CD4-positive, alpha-beta T cell (primary cell): ENCODE data around the gene DOCK6. TPM values are rescaled to one million over a fixed set of nuclear protein-coding genes. Genes with fewer than 3 reads are reported as not detected.

Source experiments
- ATAC-seq: fragments of 200-7000 bp; cut with Tn5 transposase; one replicate; pipeline ENCODE4 v1.10.0; 2022; ENCODE audit warnings: mild to moderate bottlenecking; ENCODE audit not compliant: poor library complexity
- CTCF ChIA-PET: fragments of 350-600 bp; sonication (Branson Sonifier 250); formaldehyde crosslinking; loops from one replicate; lab custom pipeline; 2021; ENCODE audit warnings: antibody characterized with exemption, inconsistent platforms; lab: Charles Lee
- POLR2A ChIA-PET: fragments of 350-600 bp; sonication (Branson Sonifier 250); formaldehyde crosslinking; loops from one replicate; lab custom pipeline; 2021; ENCODE audit warnings: antibody characterized with exemption, inconsistent platforms; lab: Charles Lee
- DNase-seq, 14 experiments: peaks; one replicate each; pipeline ENCODE4 v3.0.0-alpha.2; 2013 to 2020; ENCODE audit warnings: mixed read lengths in 2 of 14
- H3K27ac ChIP-seq, 2 donors: one replicate each; pipeline versions ENCODE4 v1.5.1 to v1.7.0; 2013; ENCODE audit warnings: low read length in 2 of 2, low read depth in 1 of 2, mild to moderate bottlenecking in 1 of 2
- H3K27me3 ChIP-seq, 2 experiments: 1 replicate in 1 of 2; 2 replicates in 1 of 2; pipeline versions ENCODE4 v1.6.1 to v1.7.0; 2013; ENCODE audit warnings: low read length in 2 of 2, control low read depth in 1 of 2, mild to moderate bottlenecking in 1 of 2, moderate library complexity in 1 of 2; ENCODE audit not compliant: insufficient read depth in 2 of 2, control insufficient read depth in 1 of 2
- H3K36me3 ChIP-seq: one replicate; pipeline ENCODE4 v1.6.1; 2013; ENCODE audit warnings: low read length, control low read depth; ENCODE audit not compliant: insufficient read depth
- H3K4me1 ChIP-seq: one replicate; pipeline ENCODE4 v1.6.1; 2013; ENCODE audit warnings: low read length, control low read depth; ENCODE audit not compliant: insufficient read depth
- H3K4me3 ChIP-seq: one replicate; pipeline ENCODE4 v1.5.1; 2013; ENCODE audit warnings: mild to moderate bottlenecking, low read length, moderate library complexity
- H3K9me3 ChIP-seq, 2 experiments: 1 replicate in 1 of 2; 2 replicates in 1 of 2; pipeline versions ENCODE4 v1.6.1 to v1.7.0; 2013; ENCODE audit warnings: low read length in 2 of 2, mild to moderate bottlenecking in 2 of 2, control low read depth in 1 of 2, moderate library complexity in 1 of 2; ENCODE audit not compliant: control insufficient read depth in 1 of 2, insufficient read depth in 1 of 2
- H3K27ac Mint-ChIP-seq: one replicate; pipeline ENCODE4 v1.8.0; 2020; ENCODE audit warnings: mixed read lengths
- H3K27me3 Mint-ChIP-seq: one replicate; pipeline ENCODE4 v1.8.0; 2021; ENCODE audit warnings: mixed read lengths
- H3K36me3 Mint-ChIP-seq: one replicate; pipeline ENCODE4 v1.8.0; 2021; ENCODE audit warnings: low read depth, mixed read lengths
- H3K4me1 Mint-ChIP-seq: one replicate; pipeline ENCODE4 v1.8.0; 2021; ENCODE audit warnings: low read depth, mixed read lengths
- H3K4me3 Mint-ChIP-seq: one replicate; pipeline ENCODE4 v1.8.0; 2020; ENCODE audit warnings: mild to moderate bottlenecking, mixed read lengths
- H3K9me3 Mint-ChIP-seq: one replicate; pipeline ENCODE4 v1.8.0; 2020; ENCODE audit warnings: mixed read lengths
- intact Hi-C, 2 experiments: fragments of 100-400 bp; cut with DNase I in 1 of 2; cut with micrococcal nuclease in 1 of 2; formaldehyde crosslinking; loops; one replicate each; pipeline versions ENCODE4 v1.15.1 to v1.9.0; 2023 to 2025; cut with DNase I, micrococcal nuclease
- total RNA-seq, 174 experiments: library from RNA in 2 of 174; stranded (reverse) in 2 of 174; gene quantifications; one replicate each; pipeline ENCODE4 v1.2.3 and lab custom pipeline; 2021 to 2026
- TF ChIP-seq, protein P1 (sequence below): fragments of 200-600 bp; IDR thresholded peaks from one replicate; pipeline ENCODE4 v1.8.0; 2022; ENCODE audit warnings: antibody characterized with exemption, mild to moderate bottlenecking

Gene DOCK6
- total RNA-seq, 2 experiments from 2014 or later = 0.14 to 0.38 TPM

DNA sequence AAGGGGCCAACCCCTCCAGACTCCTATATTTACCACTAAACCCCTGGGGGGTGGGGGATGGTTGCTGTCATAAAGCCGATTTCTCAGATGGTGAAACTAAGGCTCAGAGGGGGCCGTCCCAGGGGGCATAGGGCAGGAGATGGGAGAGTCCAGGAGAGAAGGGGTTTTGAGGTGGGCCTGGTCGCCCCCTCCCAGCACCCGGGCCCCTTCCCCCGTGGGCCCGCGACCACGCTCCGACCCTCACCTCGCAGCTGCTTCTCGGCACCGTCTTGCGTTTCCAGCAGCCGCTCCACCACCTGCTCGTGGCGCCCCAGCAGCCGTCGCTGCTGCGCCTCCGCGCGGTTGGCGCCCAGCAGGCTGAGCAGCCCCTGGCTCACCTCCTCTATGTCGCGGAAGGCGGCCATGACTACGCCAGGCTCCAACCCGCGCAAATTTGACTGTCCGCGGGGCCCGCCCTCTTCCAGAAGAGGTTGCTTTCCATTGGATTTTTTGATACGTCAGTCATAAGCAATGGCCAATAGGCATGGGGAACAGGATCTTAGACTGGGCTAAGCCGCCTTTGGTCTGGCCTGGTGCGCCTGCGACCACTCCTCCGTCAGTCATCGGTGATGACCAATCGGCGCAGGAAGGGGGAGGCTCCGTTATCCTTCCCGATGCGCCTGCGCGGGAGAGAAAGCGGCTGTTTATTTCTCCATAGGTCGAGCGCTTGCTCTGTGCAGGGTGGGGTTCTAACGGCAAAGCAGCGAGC, 106.8 kb downstream of the DOCK6 start, which contains the start of gene SPC24:
TSS of gene SPC24 (minus strand) at position 410 of the 748 bp plus-strand sequence. CDS start at position 404, 6 bp downstream.
- Mint-ChIP-seq H3K4me3 (peak within 1 kb of the TSS; percentile 90), H3K4me1 (peaks cover 17% of the 10 kb centered on the region), H3K27me3 (no peaks in the 10 kb centered on the region), H3K36me3 (peaks cover 4% of the 10 kb centered on the region), H3K27ac (peak within 1 kb of the TSS; percentile 74), H3K9me3 (no peaks in the 10 kb centered on the region)
- ATAC-seq = peak; percentile 93
- Histone ChIP-seq H3K27me3 (no peaks in the 10 kb centered on the region), H3K9me3 (peaks cover 0 to 4% of the 10 kb centered on the region in 2 experiments), H3K4me3 (peak within 1 kb of the TSS; percentile 62), H3K27ac (no peak within 1 kb of the TSS), H3K4me1 (peaks cover 17% of the 10 kb centered on the region), H3K36me3 (no peaks in the 10 kb centered on the region)
- TF ChIP-seq, protein P1, sequence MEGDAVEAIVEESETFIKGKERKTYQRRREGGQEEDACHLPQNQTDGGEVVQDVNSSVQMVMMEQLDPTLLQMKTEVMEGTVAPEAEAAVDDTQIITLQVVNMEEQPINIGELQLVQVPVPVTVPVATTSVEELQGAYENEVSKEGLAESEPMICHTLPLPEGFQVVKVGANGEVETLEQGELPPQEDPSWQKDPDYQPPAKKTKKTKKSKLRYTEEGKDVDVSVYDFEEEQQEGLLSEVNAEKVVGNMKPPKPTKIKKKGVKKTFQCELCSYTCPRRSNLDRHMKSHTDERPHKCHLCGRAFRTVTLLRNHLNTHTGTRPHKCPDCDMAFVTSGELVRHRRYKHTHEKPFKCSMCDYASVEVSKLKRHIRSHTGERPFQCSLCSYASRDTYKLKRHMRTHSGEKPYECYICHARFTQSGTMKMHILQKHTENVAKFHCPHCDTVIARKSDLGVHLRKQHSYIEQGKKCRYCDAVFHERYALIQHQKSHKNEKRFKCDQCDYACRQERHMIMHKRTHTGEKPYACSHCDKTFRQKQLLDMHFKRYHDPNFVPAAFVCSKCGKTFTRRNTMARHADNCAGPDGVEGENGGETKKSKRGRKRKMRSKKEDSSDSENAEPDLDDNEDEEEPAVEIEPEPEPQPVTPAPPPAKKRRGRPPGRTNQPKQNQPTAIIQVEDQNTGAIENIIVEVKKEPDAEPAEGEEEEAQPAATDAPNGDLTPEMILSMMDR = no peak
- DNase-seq = peak; percentile 71 to 97 (median 84)
- POLR2A ChIA-PET = no interaction called here
- intact Hi-C loops = loop anchor here in 1 of 2 experiments (5.0 kb wide), 1 partner anchor 42 kb away; the partner anchor contains the start of gene KANK2
- CTCF ChIA-PET = interaction anchor here (1.6 kb wide), 1 partner anchor 30 kb away, joined by 7 read pairs; no protein-coding TSS in a partner anchor

DNA sequence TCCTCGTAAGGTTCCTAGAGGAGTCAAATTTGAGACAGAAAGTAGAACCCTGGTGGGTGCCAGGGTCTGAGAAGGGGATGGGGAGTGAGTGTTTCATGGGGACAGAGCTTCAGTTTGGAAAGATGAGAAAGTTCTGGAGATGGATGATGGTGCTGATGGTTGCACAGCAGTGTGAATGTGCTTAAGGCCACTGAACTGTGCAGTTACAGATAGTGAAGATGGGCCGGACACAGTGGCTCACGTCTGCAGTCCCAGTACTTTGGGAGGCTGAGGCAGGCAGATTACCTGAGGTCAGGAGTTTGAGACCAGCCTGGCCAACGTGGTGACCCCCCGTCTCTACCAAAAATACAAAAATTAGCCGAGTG, 107.7 kb downstream of the DOCK6 start:
- H3K4me1 ChIP-seq = peaks cover 17% of the 10 kb centered on the region
- Mint-ChIP-seq H3K27me3 (no peaks in the 10 kb centered on the region), H3K36me3 (peaks cover 4% of the 10 kb centered on the region), H3K4me1 (peaks cover 17% of the 10 kb centered on the region), H3K27ac (no peak overlapping the region), H3K4me3 (peak overlapping the region; percentile 80), H3K9me3 (no peaks in the 10 kb centered on the region)
- intact Hi-C loops = loop anchor here in 1 of 2 experiments (5.0 kb wide), 1 partner anchor 43 kb away; the partner anchor contains the start of gene KANK2
- H3K27me3 ChIP-seq = no peaks in the 10 kb centered on the region
- TF ChIP-seq, protein P1 = no peak
- CTCF ChIA-PET = interaction anchor here (1.0 kb wide), 1 partner anchor 139 kb away, joined by 3 read pairs; no protein-coding TSS in a partner anchor
- POLR2A ChIA-PET = no interaction called here
- no peak overlapping the region for H3K4me3 ChIP-seq
- ATAC-seq = no peak
- no peaks in the 10 kb centered on the region for H3K36me3 ChIP-seq
- no peak for DNase-seq
- H3K9me3 ChIP-seq = no peaks in the 10 kb centered on the region
- H3K27ac ChIP-seq = no peak overlapping the region

DNA sequence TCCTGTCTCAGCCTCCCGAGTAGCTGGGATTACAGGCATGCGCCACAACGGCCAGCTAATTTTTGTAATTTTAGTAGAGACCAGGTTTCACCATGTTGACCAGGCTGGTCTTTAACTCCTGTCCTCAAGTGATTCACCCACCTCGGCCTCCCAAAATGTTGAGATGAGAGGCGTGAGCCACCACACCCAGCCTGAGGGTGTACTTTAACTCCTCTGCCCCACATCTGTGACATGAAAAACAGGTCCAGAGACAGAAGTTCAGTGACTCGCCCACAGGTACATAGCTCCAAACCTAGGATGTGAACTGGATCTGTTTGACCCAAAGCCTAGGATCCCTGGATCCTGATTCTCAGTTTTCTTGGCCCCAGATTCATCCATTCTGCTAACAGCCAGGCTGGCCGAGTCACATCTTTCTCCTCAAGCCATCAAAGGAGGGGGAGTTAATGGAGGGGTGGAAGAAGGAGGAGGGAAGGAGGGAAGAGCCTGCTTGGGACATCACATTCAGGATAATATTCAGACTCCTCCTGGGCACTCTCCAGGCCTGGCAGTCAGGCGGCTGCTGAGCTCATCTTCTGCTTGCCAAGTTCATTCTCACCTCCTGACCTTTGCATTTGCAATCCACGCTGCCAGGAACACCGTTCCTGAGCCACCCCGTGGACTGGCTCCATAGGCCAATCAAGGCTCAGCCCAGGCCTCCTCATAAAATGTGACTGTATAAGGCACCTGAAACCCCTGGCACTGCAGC, 109.8 kb downstream of the DOCK6 start:
- TF ChIP-seq, protein P1 = no peak
- Histone ChIP-seq H3K4me1 (peaks cover 17% of the 10 kb centered on the region), H3K36me3 (no peaks in the 10 kb centered on the region), H3K9me3 (no peaks in the 10 kb centered on the region), H3K27ac (no peak overlapping the region), H3K4me3 (no peak overlapping the region), H3K27me3 (no peaks in the 10 kb centered on the region)
- H3K9me3 Mint-ChIP-seq = no peaks in the 10 kb centered on the region
- H3K27me3 Mint-ChIP-seq = no peaks in the 10 kb centered on the region
- no peak overlapping the region for H3K27ac Mint-ChIP-seq
- DNase-seq = no peak
- H3K4me1 Mint-ChIP-seq = peaks cover 17% of the 10 kb centered on the region
- POLR2A ChIA-PET = no interaction called here
- H3K4me3 Mint-ChIP-seq = no peak overlapping the region
- intact Hi-C loops = no loop called here
- no peak for ATAC-seq
- H3K36me3 Mint-ChIP-seq = peaks cover 4% of the 10 kb centered on the region
- CTCF ChIA-PET = no interaction called here
